HG03575 (cell line): ENCODE measurements around the gene CLN3.
"Not testable (repeated sequence)": the region's sequence is repeated elsewhere in the genome, so short reads cannot be mapped to it uniquely, and the experiment has no call there.

Source experiments
- ATAC-seq: cut with Tn5 transposase; IDR thresholded peaks from one replicate; pipeline ENCODE4 v1.9.1; 2021; ENCODE audit not compliant: unreplicated experiment, insufficient number of reproducible peaks, low FRiP score; ENCODE audit errors: extremely low read depth

CLN3 gene

DNA sequence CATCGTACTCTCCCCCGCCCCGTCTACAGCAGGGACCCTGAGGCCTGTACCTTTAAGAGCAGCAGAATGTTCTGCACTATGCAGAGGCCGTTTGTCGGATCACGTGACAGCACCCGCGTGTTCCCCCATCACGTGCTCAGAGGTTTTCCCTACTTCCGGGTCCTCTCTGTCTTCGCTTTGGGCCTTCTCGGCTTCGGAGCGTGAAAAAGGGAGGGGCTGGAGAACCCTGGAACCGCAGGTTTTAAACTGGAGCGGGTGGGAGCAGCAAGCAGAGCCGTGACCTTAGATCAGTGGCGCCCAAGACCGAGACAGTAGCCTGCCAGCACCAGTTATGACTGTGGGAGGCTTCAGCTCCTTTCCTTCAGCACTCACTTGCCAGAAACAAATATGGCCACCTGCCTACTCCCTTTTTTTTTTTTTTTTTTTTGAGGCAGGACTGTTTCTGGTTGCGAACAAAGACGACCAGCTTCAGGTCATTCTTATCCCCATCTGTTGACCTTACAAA lies at the start of gene CLN3:
Gene CLN3 (minus strand): TSS at position 105 of the 505 bp plus-strand sequence. CDS start 315 bp downstream, outside the sequence.
- ATAC-seq = no peak

DNA sequence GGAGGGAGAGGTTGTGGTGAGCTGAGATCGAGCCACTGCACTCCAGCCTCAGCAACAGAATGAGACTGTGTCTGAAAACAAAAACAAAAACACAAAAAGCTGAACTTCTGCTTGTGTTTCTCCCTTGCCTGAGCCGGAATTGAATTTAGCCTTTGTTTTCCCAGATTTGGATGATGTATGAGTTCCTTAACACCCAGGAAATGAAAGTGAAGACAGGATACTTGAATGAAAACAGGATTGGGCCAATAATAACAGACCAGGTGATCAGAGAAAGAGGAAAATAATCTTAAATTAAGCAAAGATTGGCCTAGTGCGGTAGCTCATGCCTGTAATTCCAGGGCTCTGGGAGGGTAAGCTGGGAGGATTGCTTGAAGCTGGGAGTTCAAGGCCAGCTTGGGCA lies 48.5 kb upstream of the CLN3 start:
- ATAC-seq = no peak

DNA sequence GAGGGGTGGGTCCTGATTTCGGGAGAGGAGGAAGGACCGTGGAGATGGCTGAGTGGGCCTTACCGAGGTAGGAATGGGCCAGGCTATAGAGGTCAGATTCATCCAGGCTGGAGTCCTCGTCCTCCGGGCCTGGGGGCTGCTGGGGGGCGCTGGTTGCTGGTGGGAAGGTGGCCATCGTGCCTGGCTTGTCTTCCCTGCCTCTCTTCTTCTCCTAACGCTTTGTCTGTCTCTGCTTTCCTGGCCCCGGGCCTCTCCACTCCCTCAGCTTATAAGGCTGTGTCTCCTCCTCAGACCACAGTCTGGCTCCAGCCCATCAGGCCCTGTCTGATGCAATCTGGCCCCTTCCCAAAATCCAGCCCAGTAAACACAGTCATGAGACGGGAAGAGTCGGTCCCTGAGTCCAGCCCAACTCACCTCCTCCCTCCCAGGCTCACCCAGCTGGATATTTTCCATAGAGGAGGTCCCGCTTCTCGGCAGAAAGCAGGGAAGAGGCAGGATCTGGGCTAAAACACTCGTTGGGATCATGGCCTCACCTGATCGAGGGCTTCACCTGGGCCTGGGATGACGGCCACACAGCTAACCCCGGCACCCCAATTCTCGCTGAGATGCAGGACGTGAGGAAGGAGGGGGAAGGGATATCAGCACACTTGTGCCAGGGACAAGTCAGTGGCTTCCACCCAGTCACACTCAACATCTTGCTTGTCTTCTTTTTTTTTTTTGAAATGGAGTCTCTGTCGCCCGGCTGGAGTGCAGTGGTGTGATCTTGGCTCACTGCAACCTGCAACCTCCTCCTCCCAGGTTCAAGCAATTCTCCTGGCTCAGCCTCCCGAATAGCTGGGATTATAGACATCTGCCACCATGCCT lies 47.1 kb upstream of the CLN3 start, which contains the start of gene NUPR1:
Gene NUPR1 (minus strand): TSS at position 242 of the 864 bp plus-strand sequence. CDS start 67 bp downstream, at position 175.
- ATAC-seq = no peak

DNA sequence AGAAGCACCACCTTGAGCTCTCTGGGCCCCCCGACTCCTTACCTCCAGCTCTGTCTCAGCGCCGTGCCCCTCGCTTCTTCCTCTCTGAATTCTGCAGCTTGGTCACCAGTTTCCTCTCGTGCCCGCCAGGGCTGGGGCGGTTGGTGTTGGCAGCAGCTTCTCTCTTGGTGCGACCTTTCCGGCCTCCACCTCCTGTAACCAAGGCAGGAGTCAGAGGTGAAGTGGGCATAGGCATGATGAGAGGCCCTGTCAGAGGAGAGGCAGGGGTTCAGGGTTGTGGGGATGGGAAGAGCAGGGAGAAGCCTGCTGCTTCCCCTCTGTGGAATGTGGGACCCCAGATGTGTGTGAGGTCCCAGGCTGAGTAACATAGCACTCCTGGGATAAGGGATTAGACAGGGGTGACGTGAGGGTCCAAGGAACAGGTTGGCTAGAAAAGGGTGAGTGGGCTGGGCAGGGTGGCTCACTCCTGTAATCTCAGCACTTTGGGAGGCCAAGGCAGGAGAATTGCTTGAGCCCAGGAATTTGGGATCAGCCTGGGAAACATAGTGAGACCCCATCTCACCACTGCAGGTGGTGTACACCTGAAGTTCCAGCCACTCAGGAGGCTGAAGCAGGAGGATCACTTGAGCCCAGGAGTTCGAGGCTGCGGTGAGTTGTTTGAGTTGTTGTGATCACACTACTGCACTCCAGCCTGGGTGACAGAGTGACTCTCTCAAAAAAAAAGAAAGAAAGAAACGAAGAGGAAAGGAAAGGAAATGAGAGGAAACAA lies 46.3 kb upstream of the CLN3 start:
- ATAC-seq = no peak

DNA sequence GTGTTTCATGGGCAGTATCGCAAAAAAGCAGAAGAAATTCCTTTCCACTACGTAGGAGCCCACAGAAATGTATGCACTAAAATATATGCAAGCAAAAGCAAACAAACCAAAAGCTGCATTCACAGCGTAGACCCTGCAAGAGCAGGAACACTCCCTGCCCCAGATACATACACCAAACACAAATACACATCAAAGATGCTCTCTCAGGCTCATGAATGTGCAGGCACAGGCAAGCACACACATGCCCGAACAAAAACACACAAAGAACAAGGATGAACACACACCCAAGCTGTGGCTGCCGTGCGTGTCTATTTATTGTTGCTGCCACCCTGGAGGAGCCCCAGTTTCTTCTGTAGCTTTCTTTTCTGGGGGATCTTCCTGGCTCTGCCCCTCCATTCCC lies 45.2 kb upstream of the CLN3 start:
- no peak for ATAC-seq

DNA sequence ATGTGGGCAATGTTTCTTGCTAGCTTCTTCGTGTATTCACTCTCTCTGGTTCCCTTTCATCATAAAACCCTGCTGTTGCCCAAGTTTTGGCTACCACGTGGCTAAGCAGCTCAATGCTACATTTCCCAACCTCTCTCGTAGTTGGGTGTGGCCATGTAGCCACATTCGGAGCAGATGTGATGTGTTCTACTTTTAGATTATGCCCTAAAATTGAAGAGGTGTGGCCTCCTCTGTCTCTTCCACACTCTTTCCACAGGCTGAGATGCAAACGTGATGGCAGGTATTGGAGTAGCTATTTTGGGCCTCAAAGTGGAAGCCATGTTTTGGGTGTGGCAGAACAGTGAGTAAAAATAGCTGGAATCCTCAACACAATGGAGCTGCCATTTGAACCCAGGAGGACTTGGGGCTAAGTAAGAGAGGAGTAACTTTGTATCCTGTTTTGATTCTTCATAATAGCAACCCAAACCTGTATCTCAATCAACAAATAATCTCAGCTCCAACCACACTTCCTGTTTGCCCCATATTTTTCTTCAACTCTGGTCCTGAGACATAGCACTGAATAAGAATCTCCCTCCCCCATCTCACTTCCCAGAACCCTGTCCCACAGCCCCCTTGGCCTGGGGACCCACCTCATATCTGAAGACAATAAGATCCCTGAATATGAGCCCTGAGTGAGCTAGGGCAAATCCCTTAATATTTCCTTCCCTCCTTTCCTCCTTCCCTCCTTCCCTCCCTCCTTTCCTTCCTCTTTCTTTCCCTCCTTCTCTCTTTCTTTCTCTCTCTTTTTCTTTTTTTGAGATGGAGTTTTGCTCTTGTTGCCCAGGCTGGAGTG lies 42.9 kb upstream of the CLN3 start:
- ATAC-seq = no peak

DNA sequence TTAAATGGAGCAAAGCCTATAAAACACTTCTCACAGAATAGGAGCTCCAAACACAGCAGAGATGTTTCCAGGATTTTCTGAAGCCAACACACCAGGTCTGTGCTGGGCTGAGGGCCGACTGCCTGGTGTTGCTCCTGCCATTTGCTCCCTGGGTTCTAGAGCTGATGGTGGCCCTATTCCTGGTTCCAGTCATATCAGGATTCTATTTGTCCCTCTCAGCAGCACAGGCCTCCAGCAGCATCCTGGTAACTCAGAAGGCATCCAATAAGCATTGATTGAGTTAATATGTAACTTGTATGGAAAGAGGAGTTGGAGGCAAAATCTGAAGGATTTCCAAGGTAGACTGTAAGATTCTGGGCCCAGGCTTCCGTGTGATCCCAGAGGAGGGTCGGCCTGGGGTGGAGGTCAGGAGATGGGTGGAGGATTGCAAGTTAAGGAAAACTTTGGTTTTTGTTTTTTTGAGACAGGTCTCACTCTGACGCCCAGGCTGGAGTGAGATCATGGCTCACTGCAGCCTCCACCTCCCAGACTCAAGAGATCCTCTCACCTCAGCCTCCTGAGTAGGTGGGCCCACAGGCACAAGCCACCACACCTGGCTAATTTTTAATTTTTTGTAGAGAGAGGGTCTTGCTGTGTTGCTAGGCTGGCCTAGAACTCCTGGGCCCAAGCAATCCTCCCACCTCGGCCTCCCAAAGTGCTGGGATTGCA lies 41.2 kb upstream of the CLN3 start:
- no peak for ATAC-seq

DNA sequence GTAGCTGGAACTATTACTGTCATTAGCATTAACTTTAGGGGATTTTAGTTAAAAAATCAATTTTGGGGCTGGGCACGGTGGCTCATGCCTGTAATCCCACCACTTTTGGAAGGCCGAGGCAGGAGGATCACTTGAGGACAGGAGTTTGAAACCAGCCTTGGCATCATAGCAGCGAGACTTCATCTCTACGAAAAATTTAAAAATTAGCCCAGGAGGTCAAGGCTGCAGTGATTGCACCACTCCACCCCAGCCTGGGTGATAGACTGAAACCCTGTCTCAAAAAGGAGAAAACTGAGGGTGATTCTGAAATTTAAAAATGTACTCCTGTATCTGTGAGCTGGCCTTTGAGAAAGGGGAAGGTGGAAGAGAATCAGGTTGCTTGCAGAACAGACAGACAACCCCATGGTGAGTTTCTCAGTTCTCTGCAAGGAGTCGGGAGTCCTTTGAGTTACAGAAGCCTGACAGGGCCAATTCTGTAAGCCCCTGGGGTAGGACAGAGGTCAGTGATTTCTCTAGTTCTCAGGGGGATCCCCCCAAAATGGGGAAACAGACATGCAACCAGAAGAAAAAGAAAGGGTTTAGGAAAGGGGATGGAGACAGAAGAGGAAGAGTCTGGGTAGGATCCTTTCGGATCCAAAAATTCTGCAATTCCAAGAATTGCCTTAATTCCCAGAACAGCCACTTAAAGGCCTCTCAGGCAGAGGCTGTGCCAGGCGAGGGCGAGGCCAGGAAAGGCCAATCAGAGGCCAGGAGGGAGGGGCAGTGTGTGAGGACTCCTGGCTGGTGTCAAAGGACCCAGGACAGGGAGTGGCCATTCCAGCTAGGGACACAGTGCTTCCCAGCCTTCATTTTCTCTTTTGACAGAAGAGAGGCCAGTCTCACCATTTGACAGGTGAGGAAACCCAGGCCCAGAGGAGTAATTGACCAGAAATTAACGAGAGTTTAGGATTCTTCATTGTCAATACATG lies 40.2 kb upstream of the CLN3 start:
- no peak for ATAC-seq

DNA sequence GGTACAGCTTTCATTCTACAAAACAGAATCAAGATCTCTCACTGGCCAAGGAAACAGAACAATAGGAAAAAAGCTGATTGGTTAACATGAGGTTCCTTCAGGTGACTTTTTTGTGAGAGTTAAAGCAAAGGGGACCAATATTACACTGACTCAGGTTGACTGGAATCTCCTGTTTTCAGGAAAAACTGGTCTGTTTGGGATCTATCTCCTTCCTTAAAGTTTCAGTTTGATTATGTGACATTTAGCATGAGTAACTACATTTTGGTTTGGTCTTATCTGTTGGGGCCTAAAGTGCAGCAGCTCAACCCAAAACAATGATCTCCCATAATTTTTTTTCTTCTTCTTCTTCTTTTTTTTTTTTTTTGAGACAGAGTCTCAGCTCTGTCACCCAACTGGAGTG lies 37.2 kb upstream of the CLN3 start:
- no peak for ATAC-seq

DNA sequence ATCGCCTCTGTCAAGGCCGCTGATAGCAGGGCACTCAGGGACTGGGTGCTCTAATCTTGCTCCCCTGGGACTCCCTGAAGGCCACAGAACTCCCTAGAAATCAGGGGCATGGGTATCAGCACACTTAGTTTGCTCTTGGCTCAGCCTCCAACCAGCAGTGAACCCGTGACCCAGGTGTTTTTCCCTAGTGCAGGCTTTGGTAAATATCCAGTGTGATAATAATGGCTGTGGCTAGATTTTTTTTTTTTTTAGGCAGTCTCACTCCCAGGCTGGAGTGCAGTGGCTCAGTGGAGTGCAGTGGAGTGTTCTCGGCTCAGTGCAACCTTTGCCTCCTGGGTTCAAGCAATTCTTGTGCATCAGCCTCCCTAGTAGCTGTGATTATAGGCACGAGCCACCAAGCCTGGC lies 36.6 kb upstream of the CLN3 start:
- no peak for ATAC-seq

DNA sequence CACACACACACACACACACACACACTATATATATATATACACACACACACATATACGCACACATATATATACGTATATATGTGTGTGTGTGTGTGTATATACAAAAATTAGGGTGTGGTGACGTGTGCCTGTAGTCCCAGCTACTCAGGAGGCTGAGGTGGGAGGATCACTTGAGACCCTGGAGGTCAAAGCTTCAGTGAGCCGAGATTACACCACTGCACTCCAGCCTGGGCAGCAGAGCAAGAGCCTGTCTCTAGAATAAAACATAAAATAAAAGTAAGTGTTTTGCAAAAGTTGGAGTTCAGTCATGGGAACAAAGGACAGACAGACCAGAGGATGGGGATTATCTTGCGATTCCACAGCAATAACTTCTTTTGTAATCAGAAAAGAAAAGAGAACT lies 36.1 kb upstream of the CLN3 start:
- no peak for ATAC-seq

DNA sequence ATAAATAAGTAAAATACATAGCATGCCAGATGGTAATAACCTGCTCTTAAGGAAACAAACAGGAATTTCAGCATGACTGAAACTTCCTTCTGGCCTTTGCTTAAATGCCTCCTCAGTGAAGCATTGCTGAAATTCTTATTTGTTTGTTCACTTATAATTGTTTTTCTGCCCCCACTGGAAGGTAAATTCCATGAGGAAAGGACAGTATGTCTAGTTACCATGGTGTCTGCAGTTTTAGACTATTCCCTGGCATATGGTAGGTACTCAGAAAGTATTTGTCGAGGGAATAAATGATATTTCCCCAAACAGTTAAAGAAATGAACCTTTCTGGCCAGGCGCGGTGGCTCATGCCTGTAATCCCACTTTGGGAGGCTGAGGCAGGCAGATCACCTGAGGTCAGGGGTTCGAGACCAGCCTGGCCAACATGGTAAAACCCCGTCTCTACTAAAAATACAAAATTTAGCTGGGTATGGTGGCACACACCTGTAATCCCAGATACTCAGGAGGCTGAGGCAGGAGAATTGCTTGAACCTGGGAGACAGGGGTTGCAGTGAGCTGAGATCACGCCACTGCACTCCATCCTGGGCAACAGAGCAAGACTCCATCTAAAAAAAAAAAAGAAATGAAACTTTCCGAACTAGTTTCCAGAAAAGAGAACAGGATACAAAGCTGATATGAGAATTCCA lies 35.4 kb upstream of the CLN3 start:
- not testable (repeated sequence) for ATAC-seq

DNA sequence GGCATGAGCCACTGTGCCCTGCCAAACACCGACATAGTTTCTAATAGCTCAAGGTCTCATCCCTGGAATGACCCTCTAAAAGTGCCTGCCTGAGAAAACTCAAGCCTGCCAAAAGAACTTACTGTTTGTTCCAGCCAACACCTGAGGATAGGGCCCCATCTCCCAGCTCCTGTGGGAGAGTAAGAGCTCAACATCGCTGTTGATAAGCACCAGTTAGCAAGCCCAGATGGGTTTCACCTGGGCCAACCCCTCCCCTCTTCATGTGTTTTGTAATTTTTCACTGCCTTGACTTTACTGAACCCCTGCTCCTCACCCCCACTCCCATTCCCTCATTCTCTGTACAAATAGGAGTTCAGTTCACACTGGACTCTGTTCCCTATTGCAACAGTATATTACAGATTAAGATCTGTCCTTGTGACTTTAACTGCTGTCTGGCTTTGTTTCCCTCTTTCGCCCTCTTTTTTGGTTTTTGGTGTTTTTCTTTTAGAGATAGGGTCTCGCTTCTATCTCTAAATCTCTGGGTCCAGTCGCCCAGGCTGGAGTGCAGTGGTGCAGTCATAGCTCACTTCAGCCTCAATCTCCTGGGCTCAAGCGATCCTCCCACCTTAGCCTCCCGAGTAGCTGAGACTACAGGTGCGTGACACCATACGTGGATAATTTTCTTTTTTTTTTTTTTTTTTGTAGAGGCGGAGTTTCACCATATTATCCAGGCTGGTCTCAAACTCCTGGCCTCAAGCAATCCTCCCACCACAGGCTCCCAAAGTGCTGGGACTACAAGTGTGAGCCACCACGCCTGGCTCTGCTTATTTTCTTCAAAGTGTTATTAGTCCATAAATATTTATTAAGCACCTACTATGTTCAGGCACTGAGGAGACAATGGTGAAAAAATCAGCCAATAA lies 34.6 kb upstream of the CLN3 start:
- no peak for ATAC-seq

DNA sequence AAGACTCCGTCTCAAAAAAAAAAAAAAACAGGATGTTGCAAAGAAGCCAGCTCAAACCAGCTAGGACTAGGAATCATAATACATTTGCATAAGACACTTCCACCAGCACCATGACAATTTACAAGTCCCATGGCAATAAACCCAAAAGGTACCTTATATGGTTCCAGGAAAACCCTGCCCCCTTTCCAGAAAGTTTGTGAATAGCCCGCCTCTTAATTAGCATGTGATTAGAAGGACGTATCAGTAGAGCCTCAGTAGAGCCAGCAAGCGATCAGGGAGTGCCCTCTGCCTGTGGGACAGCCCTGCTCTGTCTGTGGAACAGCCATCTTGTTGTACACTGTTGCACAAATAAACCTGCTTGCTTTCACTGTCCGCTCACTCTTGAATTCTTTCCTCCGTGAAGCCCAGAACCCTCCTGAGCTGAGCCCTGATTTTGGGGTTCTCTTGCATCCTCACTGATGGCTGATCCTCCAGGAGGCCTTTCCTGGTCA lies 32.9 kb upstream of the CLN3 start:
- ATAC-seq = no peak

DNA sequence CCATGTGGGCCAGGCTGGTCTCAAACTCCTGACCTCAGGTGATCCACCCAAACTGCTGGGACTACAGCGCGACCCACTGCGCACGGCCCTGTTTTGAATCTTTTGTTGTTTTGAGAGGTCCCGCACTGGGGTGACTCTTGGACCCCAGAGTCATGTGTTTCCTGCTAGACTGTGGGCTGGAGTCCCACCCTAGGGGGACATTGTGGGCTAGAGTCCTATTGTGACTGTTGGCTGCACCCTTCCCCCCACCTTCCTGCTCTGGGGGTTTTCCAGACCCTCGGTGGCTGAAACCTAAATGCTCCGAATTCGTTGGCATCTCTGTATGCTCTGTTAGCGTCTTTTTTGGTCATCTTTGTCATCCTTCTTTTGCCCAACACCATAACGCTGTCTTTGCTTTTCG lies 30.9 kb upstream of the CLN3 start:
- ATAC-seq = no peak

DNA sequence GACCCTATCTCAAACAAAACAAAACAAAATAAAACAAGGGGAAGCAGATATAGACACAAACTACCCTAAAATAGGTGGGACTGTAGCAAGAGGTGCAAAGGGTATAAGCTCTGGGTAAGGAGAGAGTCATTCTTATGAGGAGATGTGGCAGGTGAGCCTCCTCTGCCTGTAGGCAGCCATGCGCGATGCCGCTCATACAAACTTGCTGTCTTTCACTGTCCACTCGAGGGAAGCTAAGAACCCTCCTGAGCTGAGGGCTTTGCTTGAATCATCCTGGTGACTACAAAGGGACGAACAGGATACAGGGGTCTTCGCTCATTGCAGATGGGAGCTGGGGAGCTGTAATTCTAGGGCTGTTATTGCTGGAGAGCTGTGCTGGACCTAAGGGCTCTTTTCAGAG lies 29.6 kb upstream of the CLN3 start:
- no peak for ATAC-seq
